HL-60/S4 treated with phorbol 12-myristate 13-acetate at 8.2 ng/mL for 4 days and 3 days (cell line): ENCODE measurements around the gene TBCK.

Source experiments
- in situ Hi-C: fragments of 300-500 bp; cut with MboI; formaldehyde crosslinking; loops from 2 replicates; pipeline ENCODE4 v1.15.0; 2022; ENCODE audit warnings: low sequenced_read_pairs

Gene TBCK

DNA sequence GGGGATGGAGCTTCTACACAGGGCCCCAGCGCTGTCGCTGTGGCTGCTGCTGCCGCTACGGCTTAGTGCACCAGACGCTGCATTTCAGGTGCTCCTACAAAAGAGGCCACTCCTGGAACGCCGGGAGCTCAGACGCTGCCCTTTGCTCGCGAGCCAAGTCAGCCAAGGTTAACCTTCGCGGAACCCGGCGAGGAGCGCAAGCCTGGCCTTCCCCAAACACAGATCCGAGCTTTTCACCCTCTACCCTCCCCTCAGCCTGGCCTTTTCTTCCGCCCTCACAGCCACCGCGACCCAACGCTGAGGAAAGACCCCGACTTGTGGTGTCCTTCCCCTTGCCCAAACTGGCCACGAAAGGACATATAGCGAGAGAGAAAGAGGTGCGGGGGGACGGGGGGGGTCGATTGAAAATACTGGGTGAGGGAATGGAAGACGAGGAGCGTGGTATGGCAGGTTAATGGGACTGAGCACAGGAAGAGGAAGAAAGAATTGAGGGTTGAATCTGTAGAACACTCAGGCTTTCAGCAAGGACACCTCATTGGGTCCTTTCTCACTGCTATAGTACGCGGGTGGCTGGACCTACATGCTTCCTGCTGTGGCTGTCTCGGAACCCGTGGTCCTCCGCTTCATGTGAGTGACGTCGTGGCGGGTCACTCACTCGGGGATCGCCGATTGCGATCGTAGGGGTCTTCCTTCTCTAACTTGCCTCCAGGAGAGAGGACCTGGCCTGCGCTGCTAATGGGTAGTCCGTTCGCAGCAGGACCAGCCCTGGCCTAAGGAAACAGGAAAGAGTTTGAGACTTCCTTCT, at the start of gene TBCK, which contains the start of gene AIMP1:
Gene TBCK (minus strand): TSS at position 242 of the 805 bp plus-strand sequence. CDS start 7,249 bp downstream, outside the sequence.
Gene AIMP1 (plus strand): TSS at position 583 of the 805 bp plus-strand sequence. CDS start 8,460 bp downstream, outside the sequence.
- in situ Hi-C loops: no loop called here

DNA sequence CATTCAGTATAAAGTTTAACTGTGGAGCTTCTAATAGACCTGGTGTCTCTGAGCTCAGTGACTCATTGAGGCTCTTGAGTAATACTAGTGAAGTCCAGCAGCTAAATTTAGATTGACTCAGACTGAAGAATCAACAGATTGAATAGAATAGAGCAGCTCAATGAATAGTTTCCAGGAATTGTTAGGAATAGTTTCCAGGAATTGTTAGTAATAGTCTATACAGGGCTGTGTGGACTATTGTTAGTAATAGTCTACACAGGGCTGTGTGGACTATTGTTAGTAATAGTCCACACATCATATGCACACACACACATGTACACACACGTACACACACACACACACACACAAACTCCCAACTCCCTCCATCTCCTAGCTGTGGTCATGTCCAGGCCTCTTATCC, 49.6 kb upstream of the TBCK start:
- in situ Hi-C loops: loop anchor here (10.0 kb wide), 1 partner anchor 439 kb away; no protein-coding TSS in a partner anchor

DNA sequence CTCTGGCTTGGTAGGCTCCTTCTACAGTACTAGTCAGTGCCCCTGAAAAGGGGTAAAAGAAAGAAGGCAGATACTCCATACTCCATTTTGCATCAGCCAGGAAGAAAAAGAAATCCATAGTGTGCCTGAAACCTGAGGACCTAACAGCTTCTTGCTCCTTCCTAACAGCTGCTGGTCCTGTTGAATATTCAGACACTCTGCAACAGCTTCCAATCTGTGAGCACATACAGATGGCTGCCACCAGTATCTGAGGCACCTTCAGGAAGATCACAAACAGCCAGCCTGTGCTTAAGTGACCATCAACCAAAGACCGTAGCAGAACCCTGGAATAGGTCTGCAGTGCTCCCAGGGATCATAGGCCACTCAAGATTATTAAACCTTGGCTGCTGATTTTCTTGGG, 48.3 kb upstream of the TBCK start:
- in situ Hi-C loops: loop anchor here (10.0 kb wide), 1 partner anchor 441 kb away; no protein-coding TSS in a partner anchor

DNA sequence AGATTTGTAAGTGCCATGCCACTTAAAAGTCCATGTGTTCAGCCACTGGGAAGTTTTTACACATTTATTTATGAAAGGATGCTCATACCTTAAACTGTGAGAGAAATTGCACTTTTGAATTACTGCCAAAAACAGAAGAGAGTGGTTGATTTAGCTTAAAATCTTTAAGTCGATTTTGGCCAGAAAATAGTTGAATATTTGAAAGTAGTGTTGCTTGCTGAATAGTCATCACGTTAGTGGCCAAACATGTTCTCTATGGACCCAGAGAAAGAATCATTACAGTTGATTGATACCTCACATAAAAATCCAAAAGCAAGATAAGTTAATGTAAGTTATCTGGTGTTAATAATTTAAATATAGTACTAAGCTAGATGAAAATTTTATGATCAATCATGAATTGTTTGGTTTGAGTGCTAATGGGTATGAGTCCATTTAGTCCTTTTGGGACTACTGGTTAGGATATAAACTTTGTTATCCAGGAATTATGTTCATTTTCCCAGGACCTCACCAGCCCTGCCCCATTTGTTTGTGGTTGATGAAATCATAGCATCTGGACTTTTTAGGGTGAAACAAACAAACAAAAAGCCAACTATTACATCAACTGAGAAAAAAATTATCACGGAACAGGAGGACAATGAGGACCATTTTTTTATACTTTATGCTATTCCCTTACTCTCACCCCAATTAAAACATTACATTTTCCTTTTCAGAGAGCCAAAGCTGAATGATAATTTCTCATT, 46.2 kb upstream of the TBCK start:
- in situ Hi-C loops: loop anchor here (10.0 kb wide), 1 partner anchor 443 kb away; no protein-coding TSS in a partner anchor

DNA sequence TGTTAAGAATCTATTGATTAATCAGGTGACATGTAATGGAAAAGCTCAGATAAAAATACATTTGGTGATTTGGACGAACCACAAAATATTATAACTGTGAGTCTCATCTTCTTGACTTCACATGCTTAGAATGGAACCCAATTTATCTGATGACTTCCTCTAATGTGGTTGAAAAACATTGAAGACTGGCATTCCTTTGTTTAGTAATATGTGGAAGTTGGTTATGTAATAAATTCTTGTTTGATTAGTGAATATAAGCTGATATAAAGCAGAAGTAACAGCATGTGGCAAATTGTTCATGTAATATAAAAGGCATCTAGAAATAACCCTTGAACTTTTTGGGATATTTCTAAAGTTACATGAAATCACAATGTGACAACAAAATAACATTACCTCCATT, 42.9 kb upstream of the TBCK start:
- in situ Hi-C loops: no loop called here

DNA sequence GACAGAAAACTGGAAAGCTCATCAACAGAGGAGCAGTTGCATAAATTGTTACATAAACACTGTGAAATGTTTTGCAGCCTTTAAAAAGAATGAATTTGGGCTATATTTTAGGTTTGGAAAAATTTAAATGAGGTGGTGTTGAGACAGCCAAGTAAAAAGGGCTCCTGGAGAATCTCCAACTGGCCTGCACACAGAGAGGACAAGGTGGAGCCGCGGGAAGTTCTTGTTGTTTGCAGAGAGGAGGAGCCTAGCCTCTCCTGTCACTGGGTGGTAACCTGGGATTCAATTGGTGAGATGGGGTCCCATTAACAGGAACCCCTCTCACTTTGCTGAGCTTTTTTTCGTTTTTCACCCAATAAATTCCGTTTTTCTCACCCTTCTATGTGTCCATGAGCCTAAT, 39.2 kb upstream of the TBCK start:
- in situ Hi-C loops: no loop called here

DNA sequence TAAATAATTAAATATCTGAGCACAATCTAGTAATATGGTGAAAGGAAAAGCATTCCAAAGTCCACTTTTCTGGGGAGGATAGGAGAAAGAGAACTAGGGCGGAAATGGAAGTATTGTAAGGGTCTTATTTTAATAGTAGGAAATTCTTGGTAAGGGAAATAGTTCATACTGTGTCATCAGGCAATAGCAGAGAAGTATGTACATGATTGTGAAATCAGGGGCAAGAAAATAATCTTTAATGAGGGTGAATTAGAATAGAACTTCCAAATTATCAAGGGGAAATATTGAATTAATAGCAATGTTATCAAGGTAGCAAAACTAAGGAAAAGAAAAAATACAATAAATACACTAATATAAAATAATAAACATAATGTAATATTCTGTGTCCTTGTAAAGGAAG, 37.8 kb upstream of the TBCK start:
- in situ Hi-C loops: no loop called here

DNA sequence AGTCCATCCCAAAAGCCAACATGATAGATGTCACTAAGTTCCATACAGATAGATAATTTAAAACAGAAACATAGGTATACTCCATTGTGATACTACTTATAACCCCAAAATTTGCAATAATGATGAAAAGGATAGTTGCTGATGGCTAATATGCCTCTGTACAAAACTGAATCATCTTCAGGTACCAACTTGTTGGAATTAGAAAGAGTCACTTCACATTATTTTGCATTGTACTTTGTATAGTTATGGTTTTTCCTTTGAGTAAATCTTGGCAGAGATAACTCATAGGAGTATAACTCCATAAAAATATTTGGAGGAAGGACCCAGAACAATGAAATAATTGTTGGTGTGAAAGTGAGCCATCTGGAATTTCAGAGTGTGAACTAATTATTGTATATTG, 35.0 kb upstream of the TBCK start:
- in situ Hi-C loops: no loop called here

DNA sequence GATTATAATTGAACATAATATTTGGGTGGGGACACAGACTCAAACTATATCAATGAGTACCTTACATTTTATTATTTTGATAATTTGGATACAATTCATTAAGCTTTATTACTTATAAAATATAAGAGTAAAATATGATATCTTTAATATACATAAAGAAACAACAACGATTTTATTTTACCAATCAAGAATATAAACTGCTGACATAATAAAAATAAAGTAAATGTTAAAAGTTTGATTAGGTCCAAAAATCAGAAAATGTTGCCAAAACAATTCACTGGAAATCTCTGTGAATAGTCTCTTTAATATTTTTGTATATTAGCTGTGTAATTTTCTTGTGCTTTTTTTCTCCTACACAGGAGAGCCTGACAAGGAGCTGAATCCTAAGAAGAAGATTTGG, 31.2 kb upstream of the TBCK start:
- in situ Hi-C loops: no loop called here

DNA sequence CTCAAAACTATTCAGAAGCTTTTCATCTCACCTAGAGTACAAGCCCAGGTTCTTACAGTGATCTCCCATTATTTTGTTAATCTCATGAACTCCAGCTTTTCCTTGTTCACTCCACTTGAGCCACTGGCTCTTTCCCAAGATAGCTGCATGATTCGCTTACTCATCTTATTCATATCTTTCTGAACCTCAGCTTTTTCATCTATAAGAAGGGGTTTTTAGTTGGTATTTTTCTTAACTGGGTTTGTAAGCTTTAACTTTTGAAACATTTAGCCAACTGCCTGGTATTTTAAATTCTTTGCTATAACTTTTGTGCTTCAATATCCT, 28.6 kb upstream of the TBCK start:
- in situ Hi-C loops: no loop called here

DNA sequence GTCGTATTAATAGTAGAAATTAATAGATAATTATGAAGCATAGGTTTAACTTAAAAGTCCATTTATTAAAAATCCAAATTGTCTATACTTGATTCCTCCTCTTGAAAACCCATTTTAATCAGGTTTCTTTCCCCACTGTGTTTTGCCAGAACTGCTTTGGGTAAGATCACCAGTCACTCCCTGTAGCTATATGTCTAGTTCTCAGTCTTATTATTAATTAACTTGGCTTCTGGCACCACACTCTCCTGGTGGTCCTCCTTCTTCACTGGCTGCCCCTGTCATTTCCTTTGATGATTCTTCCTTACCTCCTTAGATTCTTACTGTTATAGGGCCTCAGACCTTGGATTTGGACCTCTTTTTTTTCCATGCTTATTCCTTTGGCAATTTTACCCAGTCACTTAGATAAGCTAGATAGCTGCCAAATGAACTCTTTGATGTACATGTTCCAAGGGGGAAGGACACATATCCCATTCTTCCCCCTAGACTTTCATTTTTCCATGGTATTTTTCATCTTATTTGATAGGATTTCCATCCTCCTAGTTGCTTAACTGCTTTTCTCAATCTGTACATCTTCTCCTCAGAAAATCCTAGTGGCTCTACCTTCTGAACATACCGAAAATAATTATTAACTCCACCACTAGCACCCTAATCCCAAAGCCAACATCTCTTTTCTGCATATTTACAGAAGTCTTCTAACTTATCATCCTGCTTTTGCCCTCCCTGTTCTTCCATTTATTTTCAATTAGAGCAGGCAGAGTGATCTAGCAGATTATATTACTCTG, 28.0 kb upstream of the TBCK start:
- in situ Hi-C loops: no loop called here

DNA sequence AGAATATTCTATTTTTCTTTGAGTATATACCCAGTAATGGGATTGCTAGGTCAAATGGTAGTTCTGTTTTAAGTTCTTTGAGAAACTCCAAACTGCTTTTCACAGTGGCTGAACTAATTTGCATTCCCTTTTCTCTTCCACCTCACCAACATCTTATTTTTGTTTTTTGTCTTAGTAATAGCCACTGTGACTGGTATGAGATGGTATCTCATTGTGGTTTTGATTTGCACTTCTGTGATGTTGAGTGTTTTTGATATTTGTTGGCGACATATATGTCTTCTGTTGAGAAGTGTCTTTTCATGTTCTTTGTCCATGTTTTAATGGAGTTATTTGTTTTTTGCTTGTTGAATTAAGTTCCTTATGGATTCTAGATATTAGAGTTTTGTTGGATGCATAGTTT, 24.8 kb upstream of the TBCK start:
- in situ Hi-C loops: no loop called here

DNA sequence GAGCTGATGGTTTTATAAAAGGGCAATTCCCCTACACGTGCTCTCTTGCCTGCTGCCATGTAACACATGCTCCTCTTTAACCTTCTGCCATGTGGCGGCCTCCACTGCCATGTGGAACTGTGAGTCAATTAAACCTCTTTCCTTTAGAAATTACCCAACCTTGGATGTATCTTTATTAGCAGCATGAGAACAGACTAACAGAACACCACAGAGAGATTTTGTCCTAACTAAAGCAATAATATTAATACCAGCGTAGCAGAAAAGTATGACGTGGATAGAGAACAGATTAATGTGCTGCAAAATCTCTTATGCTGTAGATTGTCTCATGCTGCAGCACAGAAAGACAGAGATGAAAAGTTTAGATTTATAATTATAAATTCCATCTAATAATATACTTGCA, 23.4 kb upstream of the TBCK start:
- in situ Hi-C loops: no loop called here

DNA sequence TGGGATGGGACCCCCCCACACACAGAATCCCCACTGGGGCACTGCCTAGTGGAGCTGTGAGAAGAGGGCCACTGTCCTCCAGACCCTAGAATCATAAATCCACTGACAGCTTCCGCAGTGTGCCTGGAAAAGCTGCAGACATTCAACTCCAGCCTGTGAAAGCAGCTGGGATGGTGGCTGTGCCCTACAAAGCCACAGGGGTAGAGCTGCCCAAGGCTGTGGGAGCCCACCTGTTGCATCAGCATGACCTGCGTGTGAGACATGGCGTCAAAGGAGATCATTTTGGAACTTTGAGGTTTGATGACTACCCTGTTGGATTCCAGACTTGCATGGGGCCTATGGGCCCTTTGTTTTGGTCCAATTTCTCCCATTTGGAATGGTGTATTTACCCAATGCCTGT, 22.7 kb upstream of the TBCK start:
- in situ Hi-C loops: no loop called here

DNA sequence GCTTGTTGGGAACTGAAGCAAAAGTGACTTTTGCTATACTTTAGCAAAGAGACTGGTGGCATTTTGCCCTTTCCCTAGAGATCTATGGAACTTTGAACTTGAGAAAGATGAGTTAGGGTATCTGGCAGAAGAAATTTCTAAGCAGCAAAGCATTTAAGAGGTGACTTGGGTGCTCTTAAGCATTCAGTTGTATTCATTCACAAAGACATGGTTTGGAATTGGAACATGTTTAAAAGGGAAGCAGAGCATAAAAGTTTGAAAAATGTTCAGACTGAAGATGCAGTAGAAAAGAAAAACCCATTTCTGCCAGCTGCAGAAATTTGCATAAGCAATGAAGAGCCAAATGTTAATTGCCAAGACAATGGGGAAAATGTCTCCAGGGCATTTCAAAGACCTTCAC, 21.9 kb upstream of the TBCK start:
- in situ Hi-C loops: no loop called here

DNA sequence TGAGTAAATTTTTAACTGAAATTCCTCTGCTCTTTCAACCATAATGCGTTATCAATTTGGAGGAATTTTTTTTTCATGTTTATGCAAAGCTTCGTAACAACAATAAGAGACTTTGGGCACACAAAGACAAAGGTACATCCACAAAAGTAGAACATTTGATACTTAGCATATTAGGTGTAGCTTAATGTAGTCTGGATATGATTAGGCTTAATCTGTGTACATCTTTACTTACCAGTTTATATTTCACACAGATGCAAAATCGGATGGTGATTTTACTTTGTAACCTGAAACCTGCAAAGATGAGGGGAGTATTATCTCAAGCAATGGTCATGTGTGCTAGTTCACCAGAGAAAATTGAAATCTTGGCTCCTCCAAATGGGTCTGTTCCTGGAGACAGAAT, 20.6 kb upstream of the TBCK start:
- in situ Hi-C loops: no loop called here

DNA sequence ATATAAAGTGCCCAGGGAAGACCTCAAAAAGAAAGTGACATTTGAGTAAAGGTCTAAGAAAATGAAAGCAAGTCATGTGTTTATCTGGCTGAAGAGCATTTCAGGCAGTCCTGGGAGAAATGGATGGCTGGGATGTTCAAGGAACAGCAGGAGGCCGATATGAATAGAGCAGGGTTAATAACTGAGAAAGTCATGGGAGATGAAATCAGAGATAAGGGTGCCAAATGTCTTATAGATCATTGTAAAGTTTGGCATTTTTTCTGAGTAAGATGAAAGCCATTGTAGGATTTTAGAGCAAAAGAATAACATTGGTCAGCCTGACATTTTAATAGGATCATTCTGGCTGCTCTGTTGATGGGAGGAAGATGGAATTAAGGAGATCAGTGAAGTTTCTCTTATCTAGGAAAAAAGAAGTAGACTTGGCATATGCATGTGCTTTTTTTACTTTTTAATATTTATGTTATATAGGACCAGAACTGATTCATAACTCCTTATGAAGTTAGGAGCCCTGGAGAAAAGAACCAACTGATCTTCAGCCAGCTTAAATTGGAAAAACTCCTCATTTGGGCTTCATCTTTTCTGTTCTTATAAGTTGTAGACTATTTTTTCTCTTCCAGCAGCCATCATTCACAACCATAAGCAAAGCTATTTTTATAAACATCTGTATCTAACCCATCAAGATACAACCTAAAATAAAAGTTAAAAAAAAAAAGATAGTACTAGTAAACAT, 18.9 kb upstream of the TBCK start:
- in situ Hi-C loops: no loop called here

DNA sequence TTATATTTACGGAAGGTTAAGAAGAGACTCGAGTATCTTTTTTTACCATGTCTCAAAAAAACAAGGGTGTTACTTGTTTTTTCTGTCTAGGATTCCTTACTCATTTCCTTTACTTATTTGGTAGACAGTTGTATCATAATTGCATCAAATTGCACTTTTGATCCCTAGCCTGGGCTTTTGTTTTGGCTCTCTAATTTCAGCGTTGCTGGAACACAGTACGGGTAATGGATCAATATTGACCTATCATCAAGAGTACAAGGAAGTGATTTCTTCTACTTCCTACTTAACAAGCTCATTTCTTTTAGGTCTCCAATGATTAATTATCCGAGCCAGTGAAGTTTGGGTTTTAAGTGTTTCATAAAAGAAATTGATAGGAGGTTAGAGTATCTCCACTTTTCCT, 17.2 kb upstream of the TBCK start:
- in situ Hi-C loops: no loop called here

DNA sequence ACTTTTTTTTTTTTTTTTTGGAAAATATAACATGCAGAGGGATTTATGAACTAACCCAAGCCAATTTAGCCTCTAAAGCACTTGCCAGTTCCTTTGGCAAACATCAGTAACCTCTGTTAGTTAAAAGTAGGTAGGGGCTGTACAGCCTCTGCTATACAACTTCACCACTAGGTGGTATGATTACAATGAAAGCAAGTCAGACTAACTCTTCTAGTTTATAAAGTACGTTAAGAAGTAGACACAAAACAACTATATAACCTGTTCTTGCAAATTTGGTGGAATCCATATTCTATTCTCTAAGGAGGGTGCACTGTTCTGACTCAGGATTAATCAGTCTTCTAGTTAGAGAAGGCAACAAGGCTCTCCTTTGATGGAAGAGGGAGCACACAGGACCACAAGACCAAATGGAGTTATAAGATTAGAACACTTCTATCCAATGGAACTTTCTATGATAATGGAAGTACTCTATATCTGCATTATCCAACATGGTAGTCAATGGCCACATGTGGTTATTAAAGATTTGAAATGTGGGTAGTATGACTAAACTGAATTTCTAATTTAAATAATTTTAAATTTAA, 13.1 kb upstream of the TBCK start:
- in situ Hi-C loops: no loop called here

DNA sequence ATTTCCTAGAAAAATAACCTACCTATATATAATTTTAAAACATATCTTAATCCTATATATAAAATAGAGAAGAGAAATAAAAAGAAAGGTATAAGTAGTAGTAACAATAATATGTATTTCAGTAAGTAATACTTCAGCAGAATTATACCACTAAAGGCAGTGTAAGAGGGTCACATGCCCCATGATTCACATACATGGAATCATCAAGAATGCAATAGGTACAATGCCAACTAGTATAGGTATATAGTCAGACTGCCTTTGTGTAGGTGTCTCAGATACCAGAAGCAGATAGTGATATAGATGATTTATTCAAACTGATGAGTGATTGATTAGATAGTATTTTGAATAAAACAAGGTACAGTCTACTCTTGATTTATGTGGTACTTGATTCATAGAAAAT, 9.8 kb upstream of the TBCK start:
- in situ Hi-C loops: no loop called here
